ENCODE data around the gene LMO7.
"Not testable (repeated sequence)": the region's sequence is repeated elsewhere in the genome, so short reads cannot be mapped to it uniquely, and the experiment has no call there.

LMO7 gene

GRCh38 chr13:75782985-75783384, 146.9 kb downstream of the LMO7 start:
- DNase-seq, result no peak

DNA sequence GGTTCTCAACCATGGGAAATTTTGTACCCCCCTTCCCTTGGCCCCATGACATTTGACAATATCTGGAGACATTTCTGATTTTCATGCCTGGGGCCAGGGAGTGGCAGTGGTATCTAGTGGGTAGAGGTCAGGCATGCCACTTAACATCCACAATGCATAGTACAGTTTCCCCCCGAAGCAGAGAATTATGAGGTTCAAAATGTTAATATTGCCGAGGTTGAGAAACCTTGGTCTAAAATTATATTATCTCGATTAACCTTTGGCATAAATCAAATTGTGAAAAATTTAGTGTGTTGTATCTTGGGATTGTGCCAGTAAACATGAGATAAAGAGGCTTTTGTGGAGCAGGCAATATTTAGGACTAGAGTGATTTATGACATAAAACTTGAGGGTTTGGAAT, 147.9 kb downstream of the LMO7 start:
- no peak for DNase-seq

DNA sequence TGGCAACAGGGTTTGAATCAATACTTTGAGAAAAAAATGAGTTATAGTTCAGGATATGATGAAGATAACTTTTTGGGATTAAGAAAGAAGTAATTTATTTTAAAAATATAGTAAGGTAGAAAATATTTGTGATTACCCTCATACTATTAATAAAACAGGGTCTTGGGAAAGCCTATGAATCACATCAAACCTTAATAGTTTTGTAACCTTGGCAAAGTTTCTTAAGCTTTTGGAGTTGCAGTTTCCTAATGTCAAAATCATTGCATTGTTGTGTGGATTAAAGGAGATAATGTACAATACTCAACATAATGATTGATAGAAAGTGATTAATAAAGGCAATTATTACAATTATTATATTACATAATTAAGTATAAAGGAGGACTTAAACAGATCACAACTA, 149.0 kb downstream of the LMO7 start:
- DNase-seq, result no peak

GRCh38 chr13:75787249-75787928, 151.3 kb downstream of the LMO7 start:
- no peak for DNase-seq

- no peak for DNase-seq
Observed at GRCh38 chr13:75788481-75788981, 152.4 kb downstream of the LMO7 start.

DNA sequence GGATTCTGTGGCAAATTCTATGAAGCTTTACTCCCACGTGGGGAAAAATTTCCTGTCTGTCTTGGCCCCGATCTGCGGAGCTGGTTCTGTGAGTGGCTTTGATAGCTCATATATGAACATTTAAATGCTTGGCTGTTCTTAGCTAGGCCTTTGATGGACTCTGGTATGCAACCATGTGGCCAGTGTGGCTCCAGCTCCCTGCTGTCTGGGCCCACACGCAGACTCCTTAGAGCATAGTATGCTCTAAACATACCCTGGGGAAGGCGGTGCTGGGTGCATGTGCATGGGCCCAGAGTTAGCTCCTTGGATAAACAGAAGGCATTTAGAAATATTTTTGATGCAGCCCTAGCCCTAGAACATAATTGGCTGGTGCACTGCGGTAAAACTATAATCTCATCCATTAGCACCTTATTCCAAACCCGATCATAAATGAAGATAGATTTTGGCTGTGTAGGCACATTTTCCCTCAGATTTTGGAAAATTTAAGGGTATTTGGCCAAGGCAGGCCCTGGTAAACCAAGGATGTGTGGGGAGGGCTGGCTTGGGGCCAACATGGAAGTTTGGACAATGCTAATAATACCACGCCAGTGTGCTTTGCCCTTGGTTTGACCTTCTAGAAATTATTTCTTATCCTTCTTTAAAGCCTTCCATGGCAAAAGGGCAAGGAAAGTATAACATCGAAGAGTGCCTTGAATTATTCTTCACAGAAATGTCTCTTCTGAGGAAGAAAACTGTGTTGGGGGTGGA, 153.5 kb downstream of the LMO7 start:
- no peak for DNase-seq

- no peak for DNase-seq
Observed at GRCh38 chr13:75790198-75790970, 154.3 kb downstream of the LMO7 start.

GRCh38 chr13:75792526-75793187, 156.5 kb downstream of the LMO7 start:
- DNase-seq, result no peak

GRCh38 chr13:75793188-75793567, 157.0 kb downstream of the LMO7 start:
- not testable (repeated sequence) for DNase-seq

GRCh38 chr13:75794663-75795062, 158.5 kb downstream of the LMO7 start:
- DNase-seq, result no peak

- no peak for DNase-seq
Observed at GRCh38 chr13:75795274-75795673, 159.1 kb downstream of the LMO7 start.

DNA sequence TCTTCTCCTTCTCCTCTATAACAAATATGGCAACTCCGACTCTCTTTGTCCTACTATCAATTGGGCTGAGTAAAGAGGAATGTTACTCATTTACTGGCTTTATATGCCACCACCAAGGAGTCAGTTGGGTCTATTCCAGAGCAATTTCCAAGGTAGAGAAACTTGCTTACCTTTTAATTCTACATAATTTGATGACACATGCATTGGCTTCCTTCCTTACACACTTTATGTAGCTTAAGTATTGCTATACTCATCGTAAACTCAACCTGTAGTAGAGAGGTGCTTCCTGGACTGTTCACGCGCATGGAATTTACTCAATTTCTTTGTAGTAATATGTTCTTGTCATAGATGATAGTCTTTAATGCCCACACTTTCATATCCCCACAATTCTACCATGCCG, 160.7 kb downstream of the LMO7 start:
- DNase-seq, result no peak

DNA sequence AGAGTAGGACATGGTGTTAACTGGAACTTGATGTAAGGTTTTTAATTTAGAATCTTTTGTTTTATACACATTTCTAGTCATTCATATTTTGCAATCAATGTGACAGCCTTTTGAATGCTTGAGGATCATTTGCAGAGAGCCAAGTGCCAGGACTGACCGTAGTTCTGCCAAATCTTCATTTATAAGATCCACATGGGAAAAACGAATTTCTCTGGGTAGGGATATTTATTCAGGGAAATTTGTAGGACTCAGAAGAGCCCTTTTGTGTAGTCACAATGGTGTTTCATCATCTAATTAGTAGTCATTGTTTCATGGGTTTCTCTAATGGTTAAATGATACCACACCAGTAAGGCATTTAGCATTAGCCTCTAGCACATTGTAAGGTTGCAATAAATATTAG, 161.1 kb downstream of the LMO7 start:
- DNase-seq, result no peak

DNA sequence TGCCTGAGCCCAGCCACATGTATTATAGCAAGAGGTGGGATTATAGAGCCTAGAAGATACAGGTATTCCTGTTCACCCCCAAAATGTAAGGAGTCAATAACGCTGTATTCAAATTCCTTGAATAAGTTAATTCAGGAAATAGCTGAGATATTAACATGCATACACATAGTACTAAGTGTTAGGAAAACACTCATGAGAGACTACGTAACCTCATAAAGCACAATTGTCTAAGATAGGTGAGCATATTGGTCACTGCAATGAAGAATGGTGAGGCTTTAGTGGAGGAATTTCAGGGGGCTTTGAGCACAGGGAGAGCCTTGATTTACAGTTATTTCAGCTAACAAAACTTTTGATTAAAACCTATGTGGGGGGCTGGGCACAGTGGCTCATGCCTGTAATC, 161.6 kb downstream of the LMO7 start:
- no peak for DNase-seq

DNA sequence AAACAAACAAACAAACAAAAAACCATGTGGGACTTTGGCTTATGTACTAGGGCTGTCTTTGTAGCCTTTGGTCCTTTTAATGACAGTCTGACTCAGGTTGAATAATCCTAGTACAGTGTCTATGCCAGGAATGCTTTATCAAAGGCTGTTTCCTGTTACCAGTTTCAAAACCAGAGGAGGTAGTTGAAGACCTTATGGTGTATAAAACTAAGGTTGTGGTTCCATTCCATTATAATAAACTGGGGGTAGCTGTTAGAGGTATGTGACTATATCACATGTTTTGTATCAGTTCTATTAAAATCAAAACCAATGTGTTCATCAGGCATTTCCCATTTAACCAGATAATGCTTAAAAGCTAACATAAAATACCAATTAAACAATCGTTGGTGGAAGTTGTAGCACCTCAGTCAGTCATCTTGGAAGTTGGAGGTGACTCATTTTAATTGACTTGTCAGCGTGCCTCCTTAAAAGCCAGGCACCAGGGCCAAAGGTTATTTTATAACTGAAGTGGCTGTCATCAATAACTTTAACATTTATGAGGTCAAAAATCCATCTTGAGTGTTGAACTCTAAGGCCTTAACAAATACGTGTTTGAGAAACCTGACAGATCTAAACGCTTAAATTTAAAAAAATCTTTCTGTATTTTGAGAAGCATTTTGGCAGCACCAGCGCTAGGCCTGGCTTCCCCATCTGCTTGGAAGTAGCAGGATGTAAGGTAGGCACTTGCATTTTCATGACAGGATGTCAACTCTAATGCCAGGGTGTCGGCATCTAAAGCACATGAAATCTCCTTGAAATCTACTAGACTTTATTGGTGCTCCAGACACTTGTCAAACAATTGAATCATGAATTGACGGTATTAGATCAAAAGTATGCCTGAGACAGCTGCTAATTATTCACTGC, 162.5 kb downstream of the LMO7 start:
- peak; percentile 15 for DNase-seq

GRCh38 chr13:75800545-75800944, 164.4 kb downstream of the LMO7 start:
- no peak for DNase-seq

GRCh38 chr13:75801388-75801945, 165.3 kb downstream of the LMO7 start:
- no peak for DNase-seq

DNA sequence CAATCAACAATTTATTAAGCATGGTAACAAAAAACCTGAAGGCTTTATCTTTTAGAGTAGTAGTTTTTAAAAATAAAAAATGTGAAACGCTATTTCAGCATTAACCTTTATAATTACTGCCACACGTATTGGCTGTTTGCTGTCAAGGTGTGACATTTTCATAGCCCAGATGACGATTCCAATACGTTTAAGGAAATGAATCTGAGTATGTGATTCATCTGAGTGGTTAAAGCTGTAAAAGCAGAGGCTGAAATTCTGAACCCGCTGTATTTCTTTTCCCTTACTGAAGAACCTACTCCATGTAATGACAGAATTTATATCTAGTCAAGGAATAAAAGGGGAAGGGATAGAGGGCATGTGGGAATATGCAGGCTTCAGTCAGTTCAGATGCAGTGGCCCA, 166.0 kb downstream of the LMO7 start:
- DNase-seq, result no peak

DNA sequence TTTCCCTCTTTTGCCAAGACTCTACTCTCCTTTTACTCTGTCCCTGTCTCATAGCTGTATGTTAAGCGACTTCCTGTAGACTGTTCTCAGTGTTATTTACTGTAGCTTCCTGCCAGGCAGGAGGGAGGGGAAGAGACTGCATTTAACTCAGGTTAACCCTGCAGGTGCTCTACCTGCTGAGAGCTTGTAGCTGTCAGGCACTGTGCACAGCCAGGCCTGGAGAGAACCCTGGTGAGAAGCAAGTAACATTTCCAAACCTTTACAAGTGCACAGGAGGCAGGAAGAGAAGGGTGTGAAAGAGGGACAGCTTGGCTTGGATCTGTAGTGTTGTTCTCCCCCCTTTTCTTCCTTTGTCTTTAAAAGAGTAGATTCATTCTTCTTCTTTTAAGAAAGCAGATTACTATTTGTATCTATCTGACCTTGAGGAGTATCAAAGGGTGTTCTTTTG, 167.1 kb downstream of the LMO7 start:
- no peak for DNase-seq

DNA sequence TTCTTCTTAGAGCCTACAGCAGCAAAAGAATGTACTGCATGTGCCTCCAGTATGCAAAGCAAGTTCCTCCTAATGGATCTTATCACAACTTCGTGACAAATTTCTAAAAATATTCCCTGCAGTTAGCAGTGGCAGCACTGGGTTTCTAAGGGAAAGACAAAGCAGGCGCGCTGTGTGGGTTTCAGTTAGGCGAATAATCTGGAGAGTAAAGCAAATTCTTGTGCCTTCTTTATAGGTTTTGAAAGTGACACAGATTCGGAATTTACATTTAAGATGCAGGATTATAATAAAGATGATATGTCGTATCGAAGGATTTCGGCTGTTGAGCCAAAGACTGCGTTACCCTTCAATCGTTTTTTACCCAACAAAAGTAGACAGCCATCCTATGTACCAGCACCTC, 167.9 kb downstream of the LMO7 start:
- no peak for DNase-seq

DNA sequence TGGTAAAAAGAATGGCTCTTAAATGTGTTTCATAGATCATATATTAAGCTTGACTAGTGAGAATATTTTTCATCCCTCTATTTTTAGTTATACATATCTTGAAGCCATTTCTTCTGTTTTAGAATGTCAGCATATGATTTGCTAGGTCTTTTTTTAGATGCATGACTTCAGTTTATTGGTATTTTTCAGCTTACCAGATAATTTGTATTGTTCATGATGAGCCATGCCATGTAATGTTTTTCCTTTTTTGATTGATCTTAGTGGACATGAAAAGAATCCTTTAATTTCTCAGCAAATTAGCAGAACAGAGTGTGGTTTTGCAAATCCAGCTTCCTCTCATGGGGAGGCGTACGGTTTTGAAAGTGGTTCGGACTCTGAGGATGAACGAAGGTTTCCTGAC, 168.5 kb downstream of the LMO7 start:
- DNase-seq, result no peak

- no peak for DNase-seq
Observed at GRCh38 chr13:75806117-75806516, 170.0 kb downstream of the LMO7 start.
